RWPE2 (cell line): ENCODE data around the gene THSD7A.

Source experiments
- ATAC-seq: fragments of 200-7000 bp; cut with Tn5 transposase; 3 replicates; pipeline ENCODE4 v1.9.1; 2021; ENCODE audit warnings: low read depth
- DNase-seq: peaks from one replicate; pipeline ENCODE4 v3.0.0-alpha.2; 2020; ENCODE audit warnings: low spot score
- H3K27ac ChIP-seq: fragments of 450-650 bp; 2 replicates; pipeline ENCODE4 v1.5.1; 2017; ENCODE audit warnings: mild to moderate bottlenecking; ENCODE audit not compliant: poor library complexity, severe bottlenecking
- H3K27me3 ChIP-seq: fragments of 250-450 bp; sonication (Bioruptor Pico); 2 replicates; pipeline ENCODE4 v1.5.1; 2021; ENCODE audit warnings: mild to moderate bottlenecking, moderate library complexity; ENCODE audit not compliant: insufficient read depth, poor library complexity, severe bottlenecking
- H3K36me3 ChIP-seq: fragments of 250-450 bp; sonication (Bioruptor Pico); 2 replicates; pipeline ENCODE4 v1.5.1; 2020; ENCODE audit warnings: low read depth, mild to moderate bottlenecking, moderate library complexity
- H3K4me1 ChIP-seq: fragments of 250-450 bp; sonication (Bioruptor Pico); 2 replicates; pipeline ENCODE4 v1.5.1; 2021; ENCODE audit warnings: mild to moderate bottlenecking, moderate library complexity; ENCODE audit not compliant: insufficient read depth, poor library complexity, severe bottlenecking
- H3K4me3 ChIP-seq: fragments of 250-450 bp; sonication (Bioruptor Pico); 2 replicates; pipeline ENCODE4 v1.5.1; 2021; ENCODE audit warnings: mild to moderate bottlenecking, moderate library complexity; ENCODE audit not compliant: severe bottlenecking
- H3K9me3 ChIP-seq: fragments of 250-450 bp; sonication (Bioruptor Pico); 2 replicates; pipeline ENCODE4 v1.5.1; 2021; ENCODE audit warnings: mild to moderate bottlenecking, moderate library complexity; ENCODE audit not compliant: severe bottlenecking
- CTCF ChIP-seq: fragments of 450-650 bp; IDR thresholded peaks from one replicate; pipeline ENCODE4 v1.5.1; 2017; ENCODE audit warnings: mild to moderate bottlenecking, moderate library complexity; ENCODE audit not compliant: poor library complexity, severe bottlenecking

Gene THSD7A

GRCh38 chr7:11698384-11698871 is 133.6 kb downstream of the THSD7A start:
- no peaks in the 10 kb centered on the region for H3K27me3 ChIP-seq
- H3K36me3 ChIP-seq = no peaks in the 10 kb centered on the region
- H3K9me3 ChIP-seq = no peaks in the 10 kb centered on the region
- no peak overlapping the region for H3K27ac ChIP-seq
- no peak for TF ChIP-seq CTCF
- ATAC-seq (no peak), DNase-seq (no peak)
- no peak overlapping the region for H3K4me3 ChIP-seq
- H3K4me1 ChIP-seq = no peaks in the 10 kb centered on the region

DNA sequence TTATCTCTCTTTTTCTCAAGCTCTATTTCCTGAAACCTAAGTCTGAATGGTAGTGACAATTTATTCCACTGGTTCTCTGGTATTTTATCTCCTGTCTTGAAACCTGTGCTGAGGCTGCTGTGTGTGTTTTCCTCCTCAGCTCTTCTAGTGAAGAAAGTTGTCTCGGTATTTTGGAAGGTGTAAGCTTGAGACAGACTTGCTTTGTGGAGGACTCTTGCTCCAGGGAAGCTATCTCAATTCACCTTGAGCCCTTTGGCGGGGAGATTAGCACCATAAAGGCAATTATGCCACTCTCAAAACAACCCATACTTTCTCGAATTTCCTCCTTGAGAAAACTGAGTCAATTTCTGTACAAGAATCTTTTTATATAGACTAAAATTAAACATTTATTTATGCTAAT is 141.6 kb downstream of the THSD7A start:
- no peaks in the 10 kb centered on the region for H3K27me3 ChIP-seq
- H3K4me3 ChIP-seq = no peak overlapping the region
- no peak for TF ChIP-seq CTCF
- H3K27ac ChIP-seq = no peak overlapping the region
- ATAC-seq = no peak
- H3K36me3 ChIP-seq = no peaks in the 10 kb centered on the region
- no peak for DNase-seq
- no peaks in the 10 kb centered on the region for H3K4me1 ChIP-seq
- no peaks in the 10 kb centered on the region for H3K9me3 ChIP-seq

DNA sequence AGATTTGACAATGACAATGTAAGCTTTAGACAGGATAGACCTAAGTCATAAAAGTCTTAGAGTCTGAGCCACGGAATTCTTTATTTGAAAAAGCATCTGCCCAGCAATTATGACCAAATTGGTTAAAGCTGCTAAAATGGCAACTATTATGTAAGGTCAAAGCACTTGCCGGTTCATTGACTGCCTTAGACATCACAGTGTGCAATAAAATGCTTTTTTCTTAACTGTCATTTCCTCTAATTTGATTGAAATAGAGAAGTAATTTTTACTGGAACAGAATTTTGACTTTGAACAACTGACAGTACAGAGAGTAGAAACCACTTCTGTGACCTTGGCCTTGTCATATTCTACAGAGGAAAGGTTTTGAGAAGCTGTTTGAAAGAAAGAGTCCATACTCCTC is 142.9 kb downstream of the THSD7A start:
- no peaks in the 10 kb centered on the region for H3K36me3 ChIP-seq
- no peaks in the 10 kb centered on the region for H3K4me1 ChIP-seq
- DNase-seq = no peak
- H3K9me3 ChIP-seq = no peaks in the 10 kb centered on the region
- no peak overlapping the region for H3K27ac ChIP-seq
- H3K4me3 ChIP-seq = no peak overlapping the region
- no peak for TF ChIP-seq CTCF
- no peaks in the 10 kb centered on the region for H3K27me3 ChIP-seq
- ATAC-seq = no peak

DNA sequence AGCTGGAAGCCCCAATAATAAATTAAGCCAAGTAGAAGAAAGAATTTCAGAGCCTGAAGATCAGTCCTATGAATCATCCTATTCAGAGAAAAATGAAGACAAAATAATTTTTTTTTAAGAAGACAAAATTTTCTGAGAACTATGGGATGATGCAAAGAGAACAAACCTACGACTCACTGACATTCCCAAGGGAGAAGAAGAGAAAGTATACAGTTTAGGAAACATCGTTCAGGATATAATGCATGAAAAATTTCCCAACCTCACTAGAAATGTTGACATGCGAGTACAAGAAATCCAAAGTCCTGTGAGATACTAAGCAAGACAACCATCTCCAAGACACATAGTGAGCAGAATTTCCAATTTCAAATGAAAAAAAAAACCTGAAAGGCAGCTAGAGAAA is 150.5 kb downstream of the THSD7A start:
- no peak for ATAC-seq
- H3K4me3 ChIP-seq = no peak overlapping the region
- no peaks in the 10 kb centered on the region for H3K4me1 ChIP-seq
- TF ChIP-seq CTCF = no peak
- no peak for DNase-seq
- no peaks in the 10 kb centered on the region for H3K36me3 ChIP-seq
- no peaks in the 10 kb centered on the region for H3K9me3 ChIP-seq
- H3K27ac ChIP-seq = no peak overlapping the region
- H3K27me3 ChIP-seq = no peaks in the 10 kb centered on the region

DNA sequence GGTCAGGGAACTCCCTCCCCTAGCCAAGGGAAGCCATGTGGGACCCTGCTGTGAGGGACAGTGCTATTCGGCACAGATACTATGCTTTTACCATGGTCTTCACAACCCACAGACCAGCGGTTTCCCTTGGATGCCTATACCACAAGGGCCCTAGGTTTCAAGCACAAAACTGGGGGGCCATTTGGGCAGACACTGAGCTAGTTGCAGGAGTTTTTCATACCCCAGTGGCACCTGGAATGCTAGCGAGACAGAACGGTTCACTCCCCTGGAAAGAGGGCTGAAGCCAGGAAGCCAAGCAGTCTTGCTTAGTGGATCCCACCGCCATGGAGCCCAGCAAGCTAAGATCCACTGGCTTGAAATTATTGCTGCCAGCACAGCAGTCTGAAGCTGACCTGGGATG is 156.8 kb downstream of the THSD7A start:
- Histone ChIP-seq H3K9me3 (no peaks in the 10 kb centered on the region), H3K27me3 (no peaks in the 10 kb centered on the region), H3K4me1 (no peaks in the 10 kb centered on the region), H3K4me3 (no peak overlapping the region), H3K36me3 (no peaks in the 10 kb centered on the region), H3K27ac (no peak overlapping the region)
- no peak for ATAC-seq
- no peak for DNase-seq
- no peak for TF ChIP-seq CTCF
